Esophagus muscularis mucosa (tissue), 4 donors: ENCODE measurements around the gene GVQW3. TPM values are rescaled to one million over a fixed set of nuclear protein-coding genes. Genes with fewer than 3 reads are reported as not detected.

Experiments
- DNase-seq: peaks from one replicate; pipeline ENCODE4 v3.0.0-alpha.2; 2017; ENCODE audit errors: extremely low spot score
- H3K27ac ChIP-seq, 4 donors: fragments of 200-600 bp; sonication (generic); replicated peaks in 1 of 4; 1 replicate in 3 of 4; 2 replicates in 1 of 4; pipeline ENCODE4 v1.5.1; 2016 to 2019; ENCODE audit warnings: mild to moderate bottlenecking in 1 of 4
- H3K27me3 ChIP-seq, 4 donors: fragments of 200-600 bp; sonication (generic); one replicate each; pipeline versions ENCODE4 v1.5.1 to v1.6.0; 2016 to 2019
- H3K36me3 ChIP-seq, 4 donors: fragments of 200-600 bp; sonication (generic); one replicate each; pipeline ENCODE4 v1.5.1; 2016 to 2019
- H3K4me1 ChIP-seq, 4 donors: fragments of 200-600 bp; sonication (generic); one replicate each; pipeline ENCODE4 v1.5.1; 2016 to 2019
- H3K4me3 ChIP-seq, 4 donors: fragments of 200-600 bp; sonication (generic); 1 replicate in 2 of 4; 2 replicates in 2 of 4; pipeline ENCODE4 v1.5.1; 2016 to 2019; ENCODE audit warnings: mild to moderate bottlenecking in 4 of 4, moderate library complexity in 1 of 4
- H3K9me3 ChIP-seq, 4 donors: fragments of 200-600 bp; sonication (generic); 1 replicate in 3 of 4; 2 replicates in 1 of 4; pipeline ENCODE4 v1.5.1; 2016 to 2019
- EP300 ChIP-seq: sonication (generic); formaldehyde crosslinking; IDR thresholded peaks from one replicate; pipeline ENCODE4 v1.6.1; 2017; ENCODE audit warnings: antibody characterized with exemption
- POLR2A ChIP-seq: fragments of 450-650 bp; IDR thresholded peaks from one replicate; pipeline ENCODE4 v1.6.1; 2017; ENCODE audit warnings: antibody characterized with exemption, moderate library complexity, mild to moderate bottlenecking, low read depth
- POLR2AphosphoS5 ChIP-seq, 2 donors: sonication (generic); formaldehyde crosslinking; IDR thresholded peaks; one replicate each; pipeline ENCODE4 v1.6.1; 2017; ENCODE audit warnings: antibody characterized with exemption in 2 of 2
- WGBS: methylation state at CpG from one replicate; pipeline ENCODE4 v1.1.5; 2018; 5-methylcytosine and 5-hydroxymethylcytosine counted together
- intact Hi-C: fragments of 100-400 bp; cut with DNase I; formaldehyde crosslinking; loops from one replicate; pipeline ENCODE4 v1.15.1; 2023
- total RNA-seq, 4 donors: library from RNA; depleted of rRNA; stranded (reverse); fragments of >200 nt; gene quantifications; one replicate each; pipeline versions ENCODE4 v1.1.0 to v1.2.1, GENCODE V29; 2016
- TF ChIP-seq, protein P1 (sequence below), 3 experiments: fragments of 200-600 bp in 2 of 3; fragments of 450-650 bp in 1 of 3; sonication (generic) in 2 of 3; IDR thresholded peaks; one replicate each; pipeline ENCODE4 v1.5.1; 2017 to 2019; ENCODE audit warnings: antibody characterized with exemption in 3 of 3, mild to moderate bottlenecking in 2 of 3, moderate library complexity in 1 of 3

The GVQW3 gene
- total RNA-seq, 4 donors from 2014 or later: 0.50 to 1.6 (median 1.0) TPM

DNA sequence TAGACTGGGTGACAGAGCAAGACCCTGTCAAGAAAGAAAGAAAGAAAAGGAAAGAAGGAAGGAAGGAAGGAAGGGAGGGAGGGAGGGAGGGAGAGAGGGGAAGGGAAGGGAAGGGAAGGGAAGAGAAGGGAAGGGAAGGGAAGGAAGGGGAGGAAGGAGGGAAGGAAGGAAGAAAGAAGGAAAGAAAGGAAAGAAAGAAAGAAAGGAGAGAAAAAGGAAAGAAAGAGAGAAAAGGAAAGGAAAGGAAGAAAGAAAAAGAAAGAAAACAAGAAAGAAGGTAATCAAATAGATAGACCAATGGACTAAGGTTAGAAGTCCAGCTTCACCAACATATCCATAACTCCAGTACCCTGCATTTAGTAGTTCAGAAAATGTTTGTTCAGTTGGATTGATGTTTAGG is 45.5 kb downstream of the GVQW3 start:
- no peak for DNase-seq
- TF ChIP-seq, protein P1, sequence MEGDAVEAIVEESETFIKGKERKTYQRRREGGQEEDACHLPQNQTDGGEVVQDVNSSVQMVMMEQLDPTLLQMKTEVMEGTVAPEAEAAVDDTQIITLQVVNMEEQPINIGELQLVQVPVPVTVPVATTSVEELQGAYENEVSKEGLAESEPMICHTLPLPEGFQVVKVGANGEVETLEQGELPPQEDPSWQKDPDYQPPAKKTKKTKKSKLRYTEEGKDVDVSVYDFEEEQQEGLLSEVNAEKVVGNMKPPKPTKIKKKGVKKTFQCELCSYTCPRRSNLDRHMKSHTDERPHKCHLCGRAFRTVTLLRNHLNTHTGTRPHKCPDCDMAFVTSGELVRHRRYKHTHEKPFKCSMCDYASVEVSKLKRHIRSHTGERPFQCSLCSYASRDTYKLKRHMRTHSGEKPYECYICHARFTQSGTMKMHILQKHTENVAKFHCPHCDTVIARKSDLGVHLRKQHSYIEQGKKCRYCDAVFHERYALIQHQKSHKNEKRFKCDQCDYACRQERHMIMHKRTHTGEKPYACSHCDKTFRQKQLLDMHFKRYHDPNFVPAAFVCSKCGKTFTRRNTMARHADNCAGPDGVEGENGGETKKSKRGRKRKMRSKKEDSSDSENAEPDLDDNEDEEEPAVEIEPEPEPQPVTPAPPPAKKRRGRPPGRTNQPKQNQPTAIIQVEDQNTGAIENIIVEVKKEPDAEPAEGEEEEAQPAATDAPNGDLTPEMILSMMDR (IDR thresholded peaks at IDR 0.05): no peak
- TF ChIP-seq EP300 (no peak), POLR2A (no peak), POLR2AphosphoS5 (IDR thresholded peaks at IDR 0.05) (no peak)
- no peaks in the 10 kb centered on the region for H3K4me1 ChIP-seq
- H3K27ac ChIP-seq: no peak overlapping the region
- no peaks in the 10 kb centered on the region for H3K9me3 ChIP-seq
- intact Hi-C loops: no loop called here
- no peaks in the 10 kb centered on the region for H3K36me3 ChIP-seq
- H3K27me3 ChIP-seq: no peaks in the 10 kb centered on the region
- H3K4me3 ChIP-seq: no peak overlapping the region

DNA sequence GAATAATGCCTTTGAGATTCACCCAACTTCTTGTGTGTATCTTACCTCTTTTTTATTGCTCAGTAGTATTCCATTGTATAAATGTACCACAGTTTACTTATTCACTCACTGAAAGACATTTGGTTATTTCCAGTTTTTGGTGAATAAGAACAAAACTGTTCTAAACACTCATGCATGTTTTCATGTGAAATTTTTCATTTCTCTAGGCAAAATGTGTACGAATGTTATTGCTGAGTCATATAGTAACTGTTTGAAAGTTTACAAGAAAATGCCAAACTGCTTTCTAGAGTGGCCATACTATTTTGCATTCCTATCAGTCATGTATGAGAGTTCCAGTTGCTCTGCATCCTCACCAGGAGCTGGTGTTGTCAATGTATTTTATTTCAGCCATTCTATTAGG is 54.9 kb downstream of the GVQW3 start:
- intact Hi-C loops: no loop called here

DNA sequence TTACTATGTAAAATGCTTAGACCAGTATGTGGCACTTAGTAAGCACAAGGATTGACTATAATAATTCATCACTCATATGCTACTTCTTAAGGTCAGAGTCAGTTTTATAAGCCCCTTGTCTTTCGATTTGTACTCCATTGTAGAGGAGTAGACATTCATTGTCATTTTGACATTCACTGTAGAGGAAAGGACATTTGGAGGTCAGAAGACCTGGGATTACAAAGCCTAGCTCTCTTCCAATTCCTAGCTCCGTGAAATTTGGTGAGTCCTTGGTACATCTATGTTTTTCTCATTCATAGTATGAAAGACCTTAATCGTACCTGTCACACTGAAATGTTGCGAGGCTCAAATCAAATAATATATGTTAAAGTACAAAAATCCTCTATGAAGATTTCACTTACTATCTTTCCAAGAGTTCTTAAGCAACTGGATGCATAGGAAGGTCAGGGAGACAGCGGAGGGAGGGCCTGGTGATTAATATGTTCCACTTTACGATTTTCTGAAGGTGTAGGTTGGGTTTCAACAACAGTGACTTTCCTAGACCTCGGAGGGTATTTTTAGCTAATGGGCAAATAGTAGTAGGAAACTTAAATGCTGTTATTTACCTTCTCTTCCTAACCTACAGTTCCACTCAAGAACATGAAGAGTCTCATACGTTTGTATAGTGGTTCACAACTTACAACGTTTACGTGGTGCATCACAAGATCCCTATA is 62.3 kb downstream of the GVQW3 start:
- Histone ChIP-seq H3K27me3 (no peaks in the 10 kb centered on the region), H3K4me1 (peaks cover 18 to 34% (median 30%) of the 10 kb centered on the region in 4 donors), H3K36me3 (peaks cover 0 to 15% (median 10%) of the 10 kb centered on the region in 4 donors), H3K9me3 (no peaks in the 10 kb centered on the region), H3K4me3 (peak overlapping the region; percentile 62 to 95 (median 91)), H3K27ac (peak overlapping the region; percentile 84 to 96 (median 94))
- WGBS: 38% methylated on average over 10 of the region's 10 CpGs
- no peak for DNase-seq
- intact Hi-C loops: loop anchor here (10.0 kb wide), 1 partner anchor 239 kb away; the partner anchor contains the start of gene WNT11
- TF ChIP-seq, protein P1 (IDR thresholded peaks at IDR 0.05): no peak
- TF ChIP-seq POLR2AphosphoS5 (IDR thresholded peaks at IDR 0.05) (no peak), POLR2A (no peak), EP300 (no peak)

More for the DNA sequence above, 54.9 kb downstream of the GVQW3 start:
- DNase-seq: no peak
- Histone ChIP-seq H3K9me3 (no peaks in the 10 kb centered on the region), H3K4me3 (no peak overlapping the region), H3K4me1 (no peaks in the 10 kb centered on the region), H3K27me3 (no peaks in the 10 kb centered on the region), H3K27ac (no peak overlapping the region), H3K36me3 (no peaks in the 10 kb centered on the region)
- TF ChIP-seq POLR2AphosphoS5 (IDR thresholded peaks at IDR 0.05) (no peak), EP300 (no peak), POLR2A (no peak)
- TF ChIP-seq, protein P1 (IDR thresholded peaks at IDR 0.05): no peak
- WGBS: 88% methylated on average over 1 of the region's 1 CpG

DNA sequence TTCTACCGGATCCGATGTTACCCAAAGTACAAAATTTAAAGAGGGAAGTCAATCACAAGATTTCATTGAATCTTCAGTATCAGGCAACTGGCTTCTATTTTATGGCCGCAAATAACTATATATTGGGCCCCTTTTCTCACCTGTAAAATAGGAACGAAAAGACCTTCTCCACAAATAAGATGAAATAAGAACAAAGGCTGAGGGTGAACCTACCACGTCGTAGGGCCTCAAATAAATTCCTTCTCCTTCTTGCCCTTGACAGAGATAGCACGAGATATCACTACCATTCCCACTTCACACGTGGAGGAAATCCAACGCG is 62.9 kb downstream of the GVQW3 start:
- intact Hi-C loops: loop anchor here (2.0 to 10.0 kb wide), 2 partner anchors 63 to 239 kb away; partner anchors contain the start of genes GVQW3, THAP12 and WNT11
- H3K27ac ChIP-seq: peak overlapping the region; percentile 84 to 96 (median 94)
- H3K27me3 ChIP-seq: no peaks in the 10 kb centered on the region
- H3K36me3 ChIP-seq: peaks cover 0 to 16% (median 11%) of the 10 kb centered on the region in 4 donors
- no peaks in the 10 kb centered on the region for H3K9me3 ChIP-seq
- no peak for DNase-seq
- no peak for TF ChIP-seq POLR2A
- TF ChIP-seq, protein P1 (IDR thresholded peaks at IDR 0.05): no peak
- H3K4me1 ChIP-seq: peaks cover 18 to 34% (median 30%) of the 10 kb centered on the region in 4 donors
- H3K4me3 ChIP-seq: peak overlapping the region; percentile 62 to 95 (median 91)
- WGBS: 0% methylated on average over 10 of the region's 10 CpGs
